ENCODE results near the gene MDM1.

MDM1 gene

DNA sequence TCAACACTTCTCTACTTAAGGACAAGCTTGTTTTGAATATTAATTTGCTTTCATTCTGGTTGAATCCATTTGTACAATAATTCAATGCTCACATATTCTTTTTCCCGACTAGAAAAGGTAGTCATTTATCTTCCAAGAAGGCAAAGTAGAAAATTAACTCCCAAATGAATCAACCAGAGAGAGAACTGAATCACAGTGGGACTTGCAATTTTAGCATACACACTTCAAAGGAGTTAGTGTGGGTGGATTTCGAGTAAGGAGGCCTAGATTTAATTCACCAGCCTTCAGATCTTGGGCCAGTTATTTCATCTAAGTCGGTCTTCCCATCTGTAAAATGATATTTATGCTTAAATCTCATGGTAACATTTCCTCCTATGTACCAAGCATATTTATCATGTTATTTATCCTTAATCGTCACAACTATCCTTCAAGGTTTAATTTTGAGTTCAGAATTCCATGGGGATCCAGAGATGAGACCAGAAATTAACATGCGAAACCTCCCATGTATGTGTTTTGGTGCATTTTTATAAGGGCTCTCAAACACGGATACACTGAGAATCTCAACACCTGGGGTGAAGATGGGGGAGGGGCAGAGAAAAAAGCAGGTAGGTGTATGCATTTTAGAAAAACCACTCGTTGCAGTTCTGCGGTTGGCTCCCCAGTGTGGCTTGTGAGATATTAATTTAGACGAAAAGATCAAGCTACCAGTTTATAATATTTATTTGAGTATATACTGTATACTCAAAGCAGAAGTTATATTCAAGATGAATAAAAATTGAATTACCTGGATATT is 39.8 kb downstream of the MDM1 start:
- Histone ChIP-seq H3K9me3 (no peaks in the 10 kb centered on the region), H3K27me3 (no peaks in the 10 kb centered on the region), H3K4me3 (ENCODE audit: low read depth in 1 of 2, low read length in 1 of 2) (no peak overlapping the region), H3K4me1 (ENCODE audit: control insufficient read depth in 1 of 2, insufficient read depth in 1 of 2, low read depth in 1 of 2, low read length in 1 of 2) (no peaks in the 10 kb centered on the region), H3K27ac (no peak overlapping the region), H3K36me3 (peaks cover 35% of the 10 kb centered on the region)
- TF ChIP-seq, protein P1, sequence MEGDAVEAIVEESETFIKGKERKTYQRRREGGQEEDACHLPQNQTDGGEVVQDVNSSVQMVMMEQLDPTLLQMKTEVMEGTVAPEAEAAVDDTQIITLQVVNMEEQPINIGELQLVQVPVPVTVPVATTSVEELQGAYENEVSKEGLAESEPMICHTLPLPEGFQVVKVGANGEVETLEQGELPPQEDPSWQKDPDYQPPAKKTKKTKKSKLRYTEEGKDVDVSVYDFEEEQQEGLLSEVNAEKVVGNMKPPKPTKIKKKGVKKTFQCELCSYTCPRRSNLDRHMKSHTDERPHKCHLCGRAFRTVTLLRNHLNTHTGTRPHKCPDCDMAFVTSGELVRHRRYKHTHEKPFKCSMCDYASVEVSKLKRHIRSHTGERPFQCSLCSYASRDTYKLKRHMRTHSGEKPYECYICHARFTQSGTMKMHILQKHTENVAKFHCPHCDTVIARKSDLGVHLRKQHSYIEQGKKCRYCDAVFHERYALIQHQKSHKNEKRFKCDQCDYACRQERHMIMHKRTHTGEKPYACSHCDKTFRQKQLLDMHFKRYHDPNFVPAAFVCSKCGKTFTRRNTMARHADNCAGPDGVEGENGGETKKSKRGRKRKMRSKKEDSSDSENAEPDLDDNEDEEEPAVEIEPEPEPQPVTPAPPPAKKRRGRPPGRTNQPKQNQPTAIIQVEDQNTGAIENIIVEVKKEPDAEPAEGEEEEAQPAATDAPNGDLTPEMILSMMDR (IDR thresholded peaks at IDR 0.05): no peak

DNA sequence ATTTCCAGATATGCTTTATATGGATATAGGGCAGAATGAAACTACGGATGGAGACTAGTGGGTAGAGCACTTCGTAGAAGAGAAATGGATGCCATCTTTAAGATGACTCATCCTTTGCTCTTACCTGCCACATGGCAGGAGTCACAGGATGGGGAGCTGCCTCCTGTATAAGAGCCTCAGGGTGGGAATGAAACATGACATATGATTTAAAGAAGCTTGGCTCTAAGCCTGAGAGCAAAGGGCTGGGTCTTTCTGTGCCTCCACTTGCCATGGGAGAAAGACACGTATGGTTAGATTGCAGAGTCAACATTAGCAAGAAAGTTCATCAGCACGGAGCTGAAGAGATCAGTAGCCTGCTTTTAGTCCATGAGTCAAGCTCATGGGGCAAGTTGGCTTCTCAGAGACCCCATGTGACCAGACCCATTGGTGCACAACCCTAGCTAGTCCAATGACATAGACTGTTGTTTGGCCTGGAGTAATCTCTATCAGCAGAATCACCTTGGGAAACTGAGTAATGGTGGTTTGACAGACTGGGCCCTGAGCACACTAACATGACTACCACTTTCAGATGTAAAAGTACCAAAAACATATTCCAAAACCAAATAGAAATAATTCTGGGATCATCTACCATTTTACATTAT is 40.6 kb downstream of the MDM1 start:
- no peak overlapping the region for H3K27ac ChIP-seq
- TF ChIP-seq, protein P1 (IDR thresholded peaks at IDR 0.05): no peak
- no peaks in the 10 kb centered on the region for H3K4me1 ChIP-seq (ENCODE audit: control insufficient read depth in 1 of 2, insufficient read depth in 1 of 2, low read depth in 1 of 2, low read length in 1 of 2)
- H3K27me3 ChIP-seq: no peaks in the 10 kb centered on the region
- no peak overlapping the region for H3K4me3 ChIP-seq (ENCODE audit: low read depth in 1 of 2, low read length in 1 of 2)
- H3K36me3 ChIP-seq: peaks cover 32% of the 10 kb centered on the region
- no peaks in the 10 kb centered on the region for H3K9me3 ChIP-seq

DNA sequence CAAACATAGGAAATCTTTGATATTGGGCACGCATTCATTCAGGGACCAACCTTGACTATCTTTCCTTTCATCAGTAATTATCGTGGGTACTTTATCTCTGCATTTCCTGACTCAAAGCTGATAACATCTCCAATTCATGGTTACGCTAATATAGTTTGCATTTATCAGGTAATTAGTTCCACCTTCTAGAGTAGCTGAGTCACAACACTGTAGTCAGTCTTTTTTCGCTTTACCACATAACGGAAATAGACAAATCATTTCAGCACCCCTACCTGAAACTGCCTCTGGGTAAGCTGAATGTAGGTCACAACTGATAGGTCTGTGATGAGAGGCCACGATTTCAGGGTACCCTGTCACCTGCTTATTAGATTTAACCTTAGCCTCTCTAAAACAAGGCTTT is 42.0 kb downstream of the MDM1 start:
- Histone ChIP-seq H3K36me3 (peaks cover 18% of the 10 kb centered on the region), H3K27ac (no peak overlapping the region), H3K4me1 (ENCODE audit: control insufficient read depth in 1 of 2, insufficient read depth in 1 of 2, low read depth in 1 of 2, low read length in 1 of 2) (no peaks in the 10 kb centered on the region), H3K9me3 (no peaks in the 10 kb centered on the region), H3K27me3 (no peaks in the 10 kb centered on the region), H3K4me3 (ENCODE audit: low read depth in 1 of 2, low read length in 1 of 2) (no peak overlapping the region)
- TF ChIP-seq, protein P1 (IDR thresholded peaks at IDR 0.05): no peak

- H3K27ac ChIP-seq: no peak overlapping the region
- H3K27me3 ChIP-seq: no peaks in the 10 kb centered on the region
- H3K4me1 ChIP-seq (ENCODE audit: control insufficient read depth in 1 of 2, insufficient read depth in 1 of 2, low read depth in 1 of 2, low read length in 1 of 2): peaks cover 6 to 12% of the 10 kb centered on the region in 2 experiments
- no peaks in the 10 kb centered on the region for H3K9me3 ChIP-seq
- TF ChIP-seq, protein P1 (IDR thresholded peaks at IDR 0.05): no peak
- H3K36me3 ChIP-seq: no peaks in the 10 kb centered on the region
- no peak overlapping the region for H3K4me3 ChIP-seq (ENCODE audit: low read depth in 1 of 2, low read length in 1 of 2)
Measured at GRCh38 chr12:68287106-68287505, 45.1 kb downstream of the MDM1 start.

- no peak overlapping the region for H3K4me3 ChIP-seq (ENCODE audit: low read depth in 1 of 2, low read length in 1 of 2)
- no peaks in the 10 kb centered on the region for H3K36me3 ChIP-seq
- no peaks in the 10 kb centered on the region for H3K9me3 ChIP-seq
- no peak overlapping the region for H3K27ac ChIP-seq
- peaks cover 9 to 15% of the 10 kb centered on the region in 2 experiments for H3K4me1 ChIP-seq (ENCODE audit: control insufficient read depth in 1 of 2, insufficient read depth in 1 of 2, low read depth in 1 of 2, low read length in 1 of 2)
- no peaks in the 10 kb centered on the region for H3K27me3 ChIP-seq
- TF ChIP-seq, protein P1 (IDR thresholded peaks at IDR 0.05): no peak
Measured at GRCh38 chr12:68286396-68286795, 45.8 kb downstream of the MDM1 start.
